OCI-LY7 (cell line): Measurements from ENCODE around the gene TMEM8B. TPM values are rescaled to one million over a fixed set of nuclear protein-coding genes. Genes with fewer than 3 reads are reported as not detected.

Experiments used
- BruUV-seq: library from RNA; stranded (reverse); fragments of 400-500 nt; replicated peaks from 2 replicates; lab custom pipeline; 2021; lab: Mats Ljungman, UMichigan
- CTCF ChIA-PET: fragments of 300-600 bp; sonication (Branson Sonifier 250); formaldehyde crosslinking; loops from one replicate; lab custom pipeline; 2022; ENCODE audit warnings: antibody characterized with exemption; ENCODE audit not compliant: unreplicated experiment; lab: Charles Lee
- POLR2A ChIA-PET: fragments of 300-600 bp; sonication (Branson Sonifier 250); formaldehyde crosslinking; loops from one replicate; lab custom pipeline; 2022; ENCODE audit warnings: antibody characterized with exemption; lab: Charles Lee
- DNase-seq: peaks from one replicate; pipeline ENCODE4 v3.0.0-alpha.2; 2015; ENCODE audit warnings: low spot score
- H2AFZ ChIP-seq: fragments of 200-600 bp; sonication (generic), shearing (Covaris generic); 2 replicates; pipeline ENCODE4 v1.6.1; 2014; ENCODE audit warnings: mild to moderate bottlenecking, antibody characterized with exemption, low read length, moderate library complexity
- H3K27ac ChIP-seq: fragments of 200-600 bp; sonication (generic); 2 replicates; pipeline ENCODE4 v1.5.1; 2014; ENCODE audit warnings: mixed run types, low read depth, mild to moderate bottlenecking, moderate library complexity, low read length, inconsistent platforms; ENCODE audit not compliant: poor library complexity, severe bottlenecking
- H3K36me3 ChIP-seq: fragments of 200-600 bp; sonication (generic); 2 replicates; pipeline ENCODE4 v1.6.1; 2014; ENCODE audit warnings: mild to moderate bottlenecking, antibody characterized with exemption, low read length, moderate library complexity, mixed read lengths; ENCODE audit not compliant: insufficient read depth
- H3K4me1 ChIP-seq: fragments of 200-600 bp; sonication (generic); 2 replicates; pipeline ENCODE4 v1.5.1; 2014; ENCODE audit warnings: mild to moderate bottlenecking, low read length; ENCODE audit not compliant: insufficient read depth, poor library complexity, severe bottlenecking
- H3K4me2 ChIP-seq: fragments of 200-600 bp; sonication (generic); 2 replicates; pipeline ENCODE4 v1.6.1; 2014; ENCODE audit warnings: mild to moderate bottlenecking, low read length
- H3K4me3 ChIP-seq: fragments of 200-600 bp; sonication (generic); 2 replicates; pipeline ENCODE4 v1.5.1; 2014; ENCODE audit warnings: mild to moderate bottlenecking, low read depth, low read length; ENCODE audit not compliant: poor library complexity, severe bottlenecking
- H3K79me2 ChIP-seq: fragments of 200-600 bp; sonication (generic); 2 replicates; pipeline ENCODE4 v1.6.1; 2016; ENCODE audit warnings: low read depth, mild to moderate bottlenecking, low read length, moderate library complexity, mixed read lengths; ENCODE audit not compliant: insufficient read depth
- H3K9me2 ChIP-seq: fragments of 200-600 bp; sonication (generic); 2 replicates; pipeline ENCODE4 v1.6.1; 2016; ENCODE audit warnings: mild to moderate bottlenecking, low read length, mixed read lengths; ENCODE audit not compliant: insufficient read depth
- H3K9me3 ChIP-seq: fragments of 200-600 bp; sonication (generic); 2 replicates; pipeline ENCODE4 v1.6.1; 2014; ENCODE audit warnings: mild to moderate bottlenecking, mixed run types, low read length, mixed read lengths
- H4K20me1 ChIP-seq: fragments of 200-600 bp; sonication (generic); 2 replicates; pipeline ENCODE4 v1.6.1; 2014; ENCODE audit warnings: mild to moderate bottlenecking, antibody characterized with exemption, low read length, moderate library complexity, mixed read lengths; ENCODE audit not compliant: insufficient read depth
- EZH2phosphoT487 ChIP-seq: fragments of 200-600 bp; sonication (generic); IDR thresholded peaks from 2 replicates; pipeline ENCODE4 v1.6.1; 2018; ENCODE audit warnings: low read depth, borderline replicate concordance, mild to moderate bottlenecking, mixed run types, antibody characterized with exemption, low read length, moderate library complexity, mixed read lengths
- intact Hi-C: fragments of 100-400 bp; cut with micrococcal nuclease; formaldehyde crosslinking; loops from one replicate; pipeline ENCODE4 v1.10.0; 2022; ENCODE audit not compliant: unreplicated experiment
- total RNA-seq, 2 experiments: library from RNA; depleted of rRNA in 1 of 2; stranded (reverse); fragments of >200 nt in 1 of 2; shearing (Covaris generic) in 1 of 2; gene quantifications; 2 replicates each; pipeline ENCODE4 v1.2.3, GENCODE V29; 2014 to 2022
- TF ChIP-seq, protein P1 (sequence below): fragments of 200-600 bp; sonication (generic); conservative IDR thresholded peaks from 2 replicates; pipeline ENCODE4 v1.5.1; 2014; ENCODE audit warnings: mild to moderate bottlenecking, antibody characterized with exemption, low read length, moderate library complexity, mixed read lengths

Gene TMEM8B
- total RNA-seq, 2 experiments from 2014 or later = 3.1 to 15.7 TPM

DNA sequence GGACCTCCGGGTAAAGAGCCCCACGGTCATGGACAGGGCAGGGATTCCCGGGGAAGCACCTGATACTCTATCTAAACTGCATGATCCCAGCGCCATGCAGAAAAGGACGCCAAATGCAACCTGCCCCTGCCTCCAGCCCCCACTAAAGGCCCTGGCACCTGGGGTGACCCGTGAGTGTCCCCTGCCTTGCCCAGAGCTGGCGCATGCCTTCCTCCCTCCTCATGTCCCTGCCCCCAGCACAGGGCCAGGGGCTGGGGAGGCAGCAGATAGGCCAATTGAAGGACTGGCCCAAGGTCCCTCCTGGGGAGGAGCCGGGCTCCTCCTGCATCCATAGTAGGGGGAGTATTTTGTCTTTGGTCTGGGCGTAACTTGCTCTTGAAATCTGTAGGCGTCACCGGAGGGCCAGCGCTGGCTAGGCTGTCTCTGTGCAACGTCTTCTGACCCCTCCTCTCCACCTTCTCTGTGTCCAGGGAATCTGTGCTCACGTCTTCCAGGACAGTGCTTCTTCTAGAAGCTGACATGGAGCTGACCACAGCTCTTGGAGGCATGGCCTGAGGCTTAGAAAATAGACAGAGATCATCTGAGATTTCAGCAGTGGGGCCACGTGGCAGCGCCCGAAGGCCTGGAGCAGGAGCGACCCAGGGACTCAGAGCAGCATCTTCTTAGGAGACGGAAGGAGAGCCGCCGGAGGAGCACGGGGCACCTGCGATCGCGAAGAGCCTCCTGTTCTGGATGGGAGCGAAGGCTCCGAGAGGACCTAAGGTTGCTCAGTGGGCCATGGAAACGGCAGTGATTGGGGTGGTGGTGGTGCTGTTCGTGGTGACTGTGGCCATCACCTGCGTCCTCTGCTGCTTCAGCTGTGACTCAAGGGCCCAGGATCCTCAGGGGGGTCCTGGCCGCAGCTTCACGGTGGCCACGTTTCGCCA is 80.9 kb downstream of the TMEM8B start:
- intact Hi-C loops = no loop called here
- ChIA-PET POLR2A (no interaction called here), CTCF (no interaction called here)
- H3K9me3 ChIP-seq = 0 out of 2 replicates have a peak, but pooled peaks cover 3% of the 10 kb centered on the region
- no peaks in the 10 kb centered on the region for H3K36me3 ChIP-seq
- H3K79me2 ChIP-seq = no peaks in the 10 kb centered on the region
- H4K20me1 ChIP-seq = no peaks in the 10 kb centered on the region
- no peak overlapping the region for H3K4me2 ChIP-seq
- TF ChIP-seq, protein P1, sequence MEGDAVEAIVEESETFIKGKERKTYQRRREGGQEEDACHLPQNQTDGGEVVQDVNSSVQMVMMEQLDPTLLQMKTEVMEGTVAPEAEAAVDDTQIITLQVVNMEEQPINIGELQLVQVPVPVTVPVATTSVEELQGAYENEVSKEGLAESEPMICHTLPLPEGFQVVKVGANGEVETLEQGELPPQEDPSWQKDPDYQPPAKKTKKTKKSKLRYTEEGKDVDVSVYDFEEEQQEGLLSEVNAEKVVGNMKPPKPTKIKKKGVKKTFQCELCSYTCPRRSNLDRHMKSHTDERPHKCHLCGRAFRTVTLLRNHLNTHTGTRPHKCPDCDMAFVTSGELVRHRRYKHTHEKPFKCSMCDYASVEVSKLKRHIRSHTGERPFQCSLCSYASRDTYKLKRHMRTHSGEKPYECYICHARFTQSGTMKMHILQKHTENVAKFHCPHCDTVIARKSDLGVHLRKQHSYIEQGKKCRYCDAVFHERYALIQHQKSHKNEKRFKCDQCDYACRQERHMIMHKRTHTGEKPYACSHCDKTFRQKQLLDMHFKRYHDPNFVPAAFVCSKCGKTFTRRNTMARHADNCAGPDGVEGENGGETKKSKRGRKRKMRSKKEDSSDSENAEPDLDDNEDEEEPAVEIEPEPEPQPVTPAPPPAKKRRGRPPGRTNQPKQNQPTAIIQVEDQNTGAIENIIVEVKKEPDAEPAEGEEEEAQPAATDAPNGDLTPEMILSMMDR = no peak
- TF ChIP-seq EZH2phosphoT487 = no peak
- no peak overlapping the region for H3K4me3 ChIP-seq
- no peak overlapping the region for H3K27ac ChIP-seq
- peaks cover 4% of the 10 kb centered on the region for H3K4me1 ChIP-seq
- no peaks in the 10 kb centered on the region for H3K9me2 ChIP-seq
- DNase-seq = no peak
- BruUV-seq = no TSS peak
- H2AFZ ChIP-seq = no peak overlapping the region; the same call in 1 of the 2 replicates

DNA sequence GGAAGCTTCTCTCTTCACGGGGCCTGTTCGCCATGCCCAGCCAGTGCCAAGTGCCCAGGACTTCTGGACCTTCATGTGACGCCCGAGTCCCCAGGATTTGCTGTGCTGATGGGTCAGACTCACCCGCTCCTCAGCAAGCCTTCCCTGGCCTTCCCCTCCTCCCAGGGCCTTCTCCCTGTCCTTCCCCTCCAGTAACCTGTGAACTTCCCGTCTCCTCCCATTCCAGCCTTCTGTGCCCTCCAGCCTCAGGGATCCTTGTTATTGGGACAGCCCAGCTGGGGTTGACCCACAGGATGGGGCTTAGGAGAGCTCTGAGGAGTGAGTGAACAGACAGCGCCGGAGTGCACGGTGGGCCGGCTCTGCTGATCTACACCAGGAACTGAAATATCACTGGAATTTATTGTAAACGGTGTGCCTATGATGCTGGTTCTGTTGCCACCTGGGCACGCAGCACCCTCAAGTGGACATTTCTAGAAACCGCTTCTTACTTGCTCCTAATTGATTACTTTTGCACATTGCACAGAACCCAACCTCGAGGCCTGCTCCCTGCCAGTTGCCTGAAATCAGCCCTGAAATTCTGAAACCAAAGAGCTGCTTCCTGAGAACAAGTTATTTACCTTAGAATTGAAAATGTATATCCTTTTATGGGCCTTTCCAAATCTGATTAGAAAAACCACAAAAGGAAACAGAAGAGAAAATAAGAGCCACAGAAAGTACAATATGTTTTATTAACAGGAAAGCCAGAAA is 81.8 kb downstream of the TMEM8B start:
- Histone ChIP-seq H3K4me1 (peaks cover 4% of the 10 kb centered on the region), H3K4me3 (no peak overlapping the region), H3K9me2 (no peaks in the 10 kb centered on the region), H3K36me3 (no peaks in the 10 kb centered on the region), H3K9me3 (0 out of 2 replicates have a peak, but pooled peaks cover 3% of the 10 kb centered on the region), H2AFZ (peak overlapping the region; percentile 59; the same call in 1 of the 2 replicates), H4K20me1 (no peaks in the 10 kb centered on the region), H3K27ac (no peak overlapping the region), H3K79me2 (no peaks in the 10 kb centered on the region), H3K4me2 (no peak overlapping the region)
- intact Hi-C loops = no loop called here
- TF ChIP-seq EZH2phosphoT487 = no peak
- TF ChIP-seq, protein P1 = peak; percentile 84
- ChIA-PET CTCF (no interaction called here), POLR2A (no interaction called here)
- BruUV-seq = no TSS peak
- peak; percentile 67 for DNase-seq
